ENCODE measurements around the gene PBXIP1. TPM values are rescaled to one million over a fixed set of nuclear protein-coding genes. Genes with fewer than 3 reads are reported as not detected.

Gene PBXIP1
- total and polyA plus RNA-seq, 4 donors, result 3.8 to 42.8 (median 20.5) TPM

DNA sequence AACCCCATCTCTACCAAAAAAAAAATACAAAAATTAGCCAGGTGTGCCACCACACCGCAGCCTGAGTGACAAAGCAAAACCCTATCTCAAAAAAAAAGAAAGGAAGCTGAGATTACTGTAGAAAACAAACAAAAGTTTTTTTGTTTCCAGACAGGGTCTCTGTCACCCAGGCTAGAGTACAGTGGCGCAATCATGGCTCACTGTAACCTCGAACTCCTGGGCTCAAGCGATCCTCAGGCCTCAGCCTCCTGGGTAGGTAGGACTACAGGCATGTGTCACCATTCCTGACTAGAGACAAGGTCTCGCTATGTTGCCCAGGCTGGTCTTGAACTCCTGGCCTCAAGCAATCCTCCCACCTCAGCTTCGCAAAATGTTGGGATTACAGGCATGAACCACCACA is 8.5 kb upstream of the PBXIP1 start:
- DNase-seq (ENCODE audit: low spot score), result no peak
- TF ChIP-seq HNF4A (conservative IDR thresholded peaks at IDR 0.05), result no peak
- no peak for TF ChIP-seq HNF4G (IDR thresholded peaks at IDR 0.05)
- no peak for TF ChIP-seq YY1 (IDR thresholded peaks at IDR 0.05)
- TF ChIP-seq, protein P1, sequence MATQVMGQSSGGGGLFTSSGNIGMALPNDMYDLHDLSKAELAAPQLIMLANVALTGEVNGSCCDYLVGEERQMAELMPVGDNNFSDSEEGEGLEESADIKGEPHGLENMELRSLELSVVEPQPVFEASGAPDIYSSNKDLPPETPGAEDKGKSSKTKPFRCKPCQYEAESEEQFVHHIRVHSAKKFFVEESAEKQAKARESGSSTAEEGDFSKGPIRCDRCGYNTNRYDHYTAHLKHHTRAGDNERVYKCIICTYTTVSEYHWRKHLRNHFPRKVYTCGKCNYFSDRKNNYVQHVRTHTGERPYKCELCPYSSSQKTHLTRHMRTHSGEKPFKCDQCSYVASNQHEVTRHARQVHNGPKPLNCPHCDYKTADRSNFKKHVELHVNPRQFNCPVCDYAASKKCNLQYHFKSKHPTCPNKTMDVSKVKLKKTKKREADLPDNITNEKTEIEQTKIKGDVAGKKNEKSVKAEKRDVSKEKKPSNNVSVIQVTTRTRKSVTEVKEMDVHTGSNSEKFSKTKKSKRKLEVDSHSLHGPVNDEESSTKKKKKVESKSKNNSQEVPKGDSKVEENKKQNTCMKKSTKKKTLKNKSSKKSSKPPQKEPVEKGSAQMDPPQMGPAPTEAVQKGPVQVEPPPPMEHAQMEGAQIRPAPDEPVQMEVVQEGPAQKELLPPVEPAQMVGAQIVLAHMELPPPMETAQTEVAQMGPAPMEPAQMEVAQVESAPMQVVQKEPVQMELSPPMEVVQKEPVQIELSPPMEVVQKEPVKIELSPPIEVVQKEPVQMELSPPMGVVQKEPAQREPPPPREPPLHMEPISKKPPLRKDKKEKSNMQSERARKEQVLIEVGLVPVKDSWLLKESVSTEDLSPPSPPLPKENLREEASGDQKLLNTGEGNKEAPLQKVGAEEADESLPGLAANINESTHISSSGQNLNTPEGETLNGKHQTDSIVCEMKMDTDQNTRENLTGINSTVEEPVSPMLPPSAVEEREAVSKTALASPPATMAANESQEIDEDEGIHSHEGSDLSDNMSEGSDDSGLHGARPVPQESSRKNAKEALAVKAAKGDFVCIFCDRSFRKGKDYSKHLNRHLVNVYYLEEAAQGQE (IDR thresholded peaks at IDR 0.05), result no peak
- TF ChIP-seq, protein P2, sequence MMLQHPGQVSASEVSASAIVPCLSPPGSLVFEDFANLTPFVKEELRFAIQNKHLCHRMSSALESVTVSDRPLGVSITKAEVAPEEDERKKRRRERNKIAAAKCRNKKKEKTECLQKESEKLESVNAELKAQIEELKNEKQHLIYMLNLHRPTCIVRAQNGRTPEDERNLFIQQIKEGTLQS (IDR thresholded peaks at IDR 0.05), result no peak
- 92% methylated on average over 6 of the region's 6 CpGs for WGBS
- H3K9me3 ChIP-seq (ENCODE audit: control insufficient read depth in 4 of 4, low read length in 3 of 4), result no peaks in the 10 kb centered on the region
- peak overlapping the region in 1 of 2 donors; percentile 33 for H3K27ac ChIP-seq (ENCODE audit: low read depth in 1 of 2, low read length in 2 of 2)
- H3K4me1 ChIP-seq (ENCODE audit: control insufficient read depth in 4 of 4, insufficient read depth in 4 of 4, low read length in 3 of 4), result peaks cover 2 to 41% (median 24%) of the 10 kb centered on the region in 4 donors
- no peak overlapping the region for H3K4me3 ChIP-seq (ENCODE audit: low read depth in 1 of 3, low read length in 3 of 3)
- peaks cover 7 to 50% (median 35%) of the 10 kb centered on the region in 4 donors for H3K36me3 ChIP-seq (ENCODE audit: control insufficient read depth in 4 of 4, insufficient read depth in 3 of 4, low read depth in 1 of 4, low read length in 3 of 4)
- no peak overlapping the region for H3K9ac ChIP-seq (ENCODE audit: low read depth in 1 of 2, low read length in 2 of 2)
- H3K27me3 ChIP-seq (ENCODE audit: control insufficient read depth in 4 of 4, insufficient read depth in 4 of 4, low read length in 3 of 4), result no peaks in the 10 kb centered on the region

DNA sequence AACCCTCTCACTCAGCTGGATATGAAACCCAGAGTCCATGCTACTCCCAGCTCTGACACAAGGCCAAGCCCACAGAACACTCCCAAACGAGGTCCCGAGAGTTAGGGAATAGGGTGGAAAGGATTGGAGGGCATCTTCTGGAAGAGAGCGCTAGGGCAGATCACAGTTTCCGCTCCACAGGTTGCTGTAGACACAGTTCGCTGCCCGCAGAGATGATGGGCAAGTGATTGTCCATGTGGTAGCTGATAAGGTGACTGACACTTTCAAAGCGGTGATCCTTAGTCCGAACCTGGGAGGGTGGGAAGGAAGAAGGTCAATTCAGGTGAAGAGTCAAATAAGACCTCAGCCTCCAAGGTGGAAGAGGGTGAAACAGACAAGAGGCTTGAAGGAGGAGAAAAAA is 7.7 kb upstream of the PBXIP1 start:
- DNase-seq (ENCODE audit: low spot score), result no peak
- H3K27me3 ChIP-seq (ENCODE audit: control insufficient read depth in 4 of 4, insufficient read depth in 4 of 4, low read length in 3 of 4), result no peaks in the 10 kb centered on the region
- no peak overlapping the region for H3K9ac ChIP-seq (ENCODE audit: low read depth in 1 of 2, low read length in 2 of 2)
- no peak overlapping the region for H3K27ac ChIP-seq (ENCODE audit: low read depth in 1 of 2, low read length in 2 of 2)
- H3K36me3 ChIP-seq (ENCODE audit: control insufficient read depth in 4 of 4, insufficient read depth in 3 of 4, low read depth in 1 of 4, low read length in 3 of 4), result peaks cover 10 to 57% (median 34%) of the 10 kb centered on the region in 4 donors
- H3K4me1 ChIP-seq (ENCODE audit: control insufficient read depth in 4 of 4, insufficient read depth in 4 of 4, low read length in 3 of 4), result peaks cover 0 to 41% (median 24%) of the 10 kb centered on the region in 4 donors
- WGBS, result 88% methylated on average over 8 of the region's 8 CpGs
- H3K4me3 ChIP-seq (ENCODE audit: low read depth in 1 of 3, low read length in 3 of 3), result no peak overlapping the region
- no peaks in the 10 kb centered on the region for H3K9me3 ChIP-seq (ENCODE audit: control insufficient read depth in 4 of 4, low read length in 3 of 4)
- TF ChIP-seq SP1 (IDR thresholded peaks at IDR 0.05), result no peak
- no peak for TF ChIP-seq TAF1 (conservative IDR thresholded peaks at IDR 0.05)
- TF ChIP-seq NR2F2 (IDR thresholded peaks at IDR 0.05), result no peak

DNA sequence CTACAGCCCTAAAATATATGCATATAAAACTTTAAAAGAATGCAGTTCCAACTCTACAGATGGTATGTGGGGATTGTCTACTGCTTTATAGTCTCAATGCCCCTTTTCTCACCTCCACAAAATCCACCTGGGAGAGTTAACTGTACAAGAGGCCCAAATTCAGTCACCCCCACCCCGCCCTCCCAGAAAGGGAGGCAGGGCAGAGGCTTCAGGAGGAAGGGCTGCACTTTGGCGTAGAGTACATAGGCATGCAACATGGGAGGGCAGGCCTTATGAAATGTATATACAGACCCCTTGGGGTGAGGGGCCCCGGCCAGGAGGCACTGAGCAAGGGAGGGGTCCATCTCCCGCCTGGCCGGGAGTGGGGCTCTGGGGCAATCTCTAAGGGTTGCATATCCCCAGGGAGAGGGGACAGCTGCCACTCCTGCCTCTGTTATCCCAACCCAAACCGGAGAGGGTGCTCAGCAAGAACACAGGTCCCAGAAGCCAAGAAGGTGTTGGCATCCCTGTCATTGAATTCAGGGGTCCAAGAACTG is 7.0 kb upstream of the PBXIP1 start:
- DNase-seq (ENCODE audit: low spot score), result no peak
- Histone ChIP-seq H3K27me3 (ENCODE audit: control insufficient read depth in 4 of 4, insufficient read depth in 4 of 4, low read length in 3 of 4) (no peaks in the 10 kb centered on the region), H3K4me1 (ENCODE audit: control insufficient read depth in 4 of 4, insufficient read depth in 4 of 4, low read length in 3 of 4) (peaks cover 0 to 41% (median 24%) of the 10 kb centered on the region in 4 donors), H3K4me3 (ENCODE audit: low read depth in 1 of 3, low read length in 3 of 3) (no peak overlapping the region), H3K27ac (ENCODE audit: low read depth in 1 of 2, low read length in 2 of 2) (peak overlapping the region in 1 of 2 donors; percentile 97), H3K9me3 (ENCODE audit: control insufficient read depth in 4 of 4, low read length in 3 of 4) (no peaks in the 10 kb centered on the region), H3K36me3 (ENCODE audit: control insufficient read depth in 4 of 4, insufficient read depth in 3 of 4, low read depth in 1 of 4, low read length in 3 of 4) (peaks cover 8 to 53% (median 32%) of the 10 kb centered on the region in 4 donors), H3K9ac (ENCODE audit: low read depth in 1 of 2, low read length in 2 of 2) (no peak overlapping the region)
- WGBS, result 80% methylated on average over 6 of the region's 6 CpGs
- TF ChIP-seq JUND (IDR thresholded peaks at IDR 0.05) (no peak), FOXA2 (IDR thresholded peaks at IDR 0.05) (no peak), HNF4A (conservative IDR thresholded peaks at IDR 0.05) (no peak), NR2F2 (IDR thresholded peaks at IDR 0.05) (no peak), TAF1 (conservative IDR thresholded peaks at IDR 0.05) (no peak), YY1 (IDR thresholded peaks at IDR 0.05) (no peak), GABPA (IDR thresholded peaks at IDR 0.05 in 1 of 2, conservative IDR thresholded peaks at IDR 0.05 in 1 of 2) (no peak), FOXA1 (IDR thresholded peaks at IDR 0.05) (no peak)
- TF ChIP-seq, protein P1 (IDR thresholded peaks at IDR 0.05), result no peak
- TF ChIP-seq, protein P3, sequence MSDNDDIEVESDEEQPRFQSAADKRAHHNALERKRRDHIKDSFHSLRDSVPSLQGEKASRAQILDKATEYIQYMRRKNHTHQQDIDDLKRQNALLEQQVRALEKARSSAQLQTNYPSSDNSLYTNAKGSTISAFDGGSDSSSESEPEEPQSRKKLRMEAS (IDR thresholded peaks at IDR 0.05), result no peak
- TF ChIP-seq, protein P4, sequence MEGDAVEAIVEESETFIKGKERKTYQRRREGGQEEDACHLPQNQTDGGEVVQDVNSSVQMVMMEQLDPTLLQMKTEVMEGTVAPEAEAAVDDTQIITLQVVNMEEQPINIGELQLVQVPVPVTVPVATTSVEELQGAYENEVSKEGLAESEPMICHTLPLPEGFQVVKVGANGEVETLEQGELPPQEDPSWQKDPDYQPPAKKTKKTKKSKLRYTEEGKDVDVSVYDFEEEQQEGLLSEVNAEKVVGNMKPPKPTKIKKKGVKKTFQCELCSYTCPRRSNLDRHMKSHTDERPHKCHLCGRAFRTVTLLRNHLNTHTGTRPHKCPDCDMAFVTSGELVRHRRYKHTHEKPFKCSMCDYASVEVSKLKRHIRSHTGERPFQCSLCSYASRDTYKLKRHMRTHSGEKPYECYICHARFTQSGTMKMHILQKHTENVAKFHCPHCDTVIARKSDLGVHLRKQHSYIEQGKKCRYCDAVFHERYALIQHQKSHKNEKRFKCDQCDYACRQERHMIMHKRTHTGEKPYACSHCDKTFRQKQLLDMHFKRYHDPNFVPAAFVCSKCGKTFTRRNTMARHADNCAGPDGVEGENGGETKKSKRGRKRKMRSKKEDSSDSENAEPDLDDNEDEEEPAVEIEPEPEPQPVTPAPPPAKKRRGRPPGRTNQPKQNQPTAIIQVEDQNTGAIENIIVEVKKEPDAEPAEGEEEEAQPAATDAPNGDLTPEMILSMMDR (IDR thresholded peaks at IDR 0.05; ENCODE audit: low read depth, low read length, missing input control), result no peak
- TF ChIP-seq, protein P5, sequence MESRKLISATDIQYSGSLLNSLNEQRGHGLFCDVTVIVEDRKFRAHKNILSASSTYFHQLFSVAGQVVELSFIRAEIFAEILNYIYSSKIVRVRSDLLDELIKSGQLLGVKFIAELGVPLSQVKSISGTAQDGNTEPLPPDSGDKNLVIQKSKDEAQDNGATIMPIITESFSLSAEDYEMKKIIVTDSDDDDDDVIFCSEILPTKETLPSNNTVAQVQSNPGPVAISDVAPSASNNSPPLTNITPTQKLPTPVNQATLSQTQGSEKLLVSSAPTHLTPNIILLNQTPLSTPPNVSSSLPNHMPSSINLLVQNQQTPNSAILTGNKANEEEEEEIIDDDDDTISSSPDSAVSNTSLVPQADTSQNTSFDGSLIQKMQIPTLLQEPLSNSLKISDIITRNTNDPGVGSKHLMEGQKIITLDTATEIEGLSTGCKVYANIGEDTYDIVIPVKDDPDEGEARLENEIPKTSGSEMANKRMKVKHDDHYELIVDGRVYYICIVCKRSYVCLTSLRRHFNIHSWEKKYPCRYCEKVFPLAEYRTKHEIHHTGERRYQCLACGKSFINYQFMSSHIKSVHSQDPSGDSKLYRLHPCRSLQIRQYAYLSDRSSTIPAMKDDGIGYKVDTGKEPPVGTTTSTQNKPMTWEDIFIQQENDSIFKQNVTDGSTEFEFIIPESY (IDR thresholded peaks at IDR 0.05), result no peak
- TF ChIP-seq, protein P2 (IDR thresholded peaks at IDR 0.05), result no peak

Data from liver (tissue), 9 donors.